Panc1 (cell line): ENCODE data around the gene FRYL. TPM values are rescaled to one million over a fixed set of nuclear protein-coding genes. Genes with fewer than 3 reads are reported as not detected.

Source experiments
- ATAC-seq: fragments of 200-7000 bp; cut with Tn5 transposase; 2 replicates; pipeline ENCODE4 v1.9.1; 2020; ENCODE audit warnings: mild to moderate bottlenecking, moderate library complexity
- BruUV-seq: library from RNA; stranded (reverse); fragments of 400-500 nt; replicated peaks from 2 replicates; lab custom pipeline; 2021; lab: Mats Ljungman, UMichigan
- CTCF ChIA-PET: fragments of 300-600 bp; sonication (Branson Sonifier 250); formaldehyde crosslinking; loops from one replicate; lab custom pipeline; 2022; ENCODE audit warnings: antibody characterized with exemption; lab: Charles Lee
- POLR2A ChIA-PET: fragments of 300-600 bp; sonication (Branson Sonifier 250); formaldehyde crosslinking; loops from one replicate; lab custom pipeline; 2022; ENCODE audit warnings: antibody characterized with exemption; lab: Charles Lee
- DNase-seq: peaks from one replicate; pipeline ENCODE4 v3.0.0-alpha.2; 2010; ENCODE audit warnings: low read depth, low spot score
- H3K27ac ChIP-seq: 2 replicates; pipeline ENCODE4 v1.5.1; 2011; ENCODE audit warnings: mild to moderate bottlenecking, low read length, inconsistent platforms
- H3K27me3 ChIP-seq: fragments of 200-500 bp; sonication (Bioruptor generic); 2 replicates; pipeline ENCODE4 v1.6.0; 2014; ENCODE audit warnings: low read length, inconsistent platforms; ENCODE audit not compliant: control insufficient read depth, insufficient read depth
- H3K36me3 ChIP-seq: fragments of 200-500 bp; sonication (Bioruptor generic); 2 replicates; pipeline ENCODE4 v1.5.1; 2014; ENCODE audit warnings: inconsistent platforms, mild to moderate bottlenecking, low read length, moderate library complexity; ENCODE audit not compliant: control insufficient read depth, insufficient read depth
- H3K4me1 ChIP-seq: 2 replicates; pipeline ENCODE4 v1.5.1; 2011; ENCODE audit warnings: inconsistent platforms, mild to moderate bottlenecking, low read length, moderate library complexity; ENCODE audit not compliant: control insufficient read depth, insufficient read depth
- H3K4me3 ChIP-seq, 2 experiments: 2 replicates each; pipeline ENCODE4 v1.5.1; 2011 to 2012; ENCODE audit warnings: low read depth in 2 of 2, low read length in 2 of 2, mild to moderate bottlenecking in 2 of 2, inconsistent platforms in 1 of 2, moderate library complexity in 1 of 2
- H3K9me3 ChIP-seq: fragments of 200-500 bp; sonication (Bioruptor generic); 2 replicates; pipeline ENCODE4 v1.5.1; 2014; ENCODE audit warnings: low read depth, mild to moderate bottlenecking, inconsistent platforms, low read length, moderate library complexity; ENCODE audit not compliant: control insufficient read depth, insufficient read depth
- CTCF ChIP-seq: fragments of 450-650 bp; IDR thresholded peaks from 2 replicates; pipeline ENCODE4 v1.5.1; 2017; ENCODE audit warnings: mild to moderate bottlenecking
- POLR2AphosphoS5 ChIP-seq: IDR thresholded peaks from 2 replicates; pipeline ENCODE4 v1.6.1; 2012; ENCODE audit warnings: mild to moderate bottlenecking, low read depth, low read length, moderate library complexity
- REST ChIP-seq, 2 experiments: IDR thresholded peaks; 2 replicates each; pipeline ENCODE4 v1.6.1; 2011 to 2012; ENCODE audit warnings: low read depth in 2 of 2, control low read depth in 1 of 2, low read length in 1 of 2, mild to moderate bottlenecking in 1 of 2, moderate library complexity in 1 of 2; ENCODE audit not compliant: insufficient read depth in 1 of 2
- SIN3A ChIP-seq: IDR thresholded peaks from 2 replicates; pipeline ENCODE4 v1.6.1; 2012; ENCODE audit warnings: low read depth, mild to moderate bottlenecking, low read length, moderate library complexity, borderline replicate concordance; ENCODE audit not compliant: insufficient read depth
- TCF7L2 ChIP-seq: IDR thresholded peaks from 2 replicates; pipeline ENCODE4 v1.6.1; 2011; ENCODE audit warnings: mild to moderate bottlenecking, low read depth, low read length, inconsistent platforms
- in situ Hi-C: cut with HindIII; loops from 2 replicates; pipeline ENCODE4 v1.10.0; 2016; ENCODE audit warnings: low sequenced_read_pairs, low pct_unique_long_range_greater_than_20kb
- intact Hi-C: fragments of 100-400 bp; cut with micrococcal nuclease; formaldehyde crosslinking; loops from one replicate; pipeline ENCODE4 v1.10.0; 2022; ENCODE audit not compliant: unreplicated experiment
- total RNA-seq: library from RNA; stranded (reverse); gene quantifications from one replicate; pipeline ENCODE4 v1.2.1, GENCODE V29; 2021; ENCODE audit not compliant: unreplicated experiment

Gene FRYL
- total RNA-seq, 1 experiment from 2014 or later, result 47.5 TPM

GRCh38 chr4:48767055-48767929 lies 12.8 kb downstream of the FRYL start:
- in situ Hi-C loops, result no loop called here
- no TSS peak for BruUV-seq

More at GRCh38 chr4:48767055-48767929, 12.8 kb downstream of the FRYL start:
- Histone ChIP-seq H3K4me1 (peaks cover 7% of the 10 kb centered on the region), H3K9me3 (no peaks in the 10 kb centered on the region), H3K27me3 (no peaks in the 10 kb centered on the region), H3K4me3 (no peak overlapping the region), H3K36me3 (no peaks in the 10 kb centered on the region), H3K27ac (no peak overlapping the region)
- ChIA-PET POLR2A (no interaction called here), CTCF (no interaction called here)
- no peak for DNase-seq
- no peak for ATAC-seq
- intact Hi-C loops, result no loop called here
- TF ChIP-seq TCF7L2 (no peak), REST (IDR thresholded peaks at IDR 0.05; ENCODE audit: insufficient read depth in 1 of 2, low read depth in 2 of 2, low read length in 1 of 2) (no peak), CTCF (no peak), SIN3A (no peak), POLR2AphosphoS5 (no peak)
